ENCODE data around the gene CRIP2.

GRCh38 chr14:105484069-105484996, 9.7 kb downstream of the CRIP2 start:
- TF ChIP-seq POLR2A (IDR thresholded peaks at IDR 0.05; ENCODE audit: control extremely low read depth in 1 of 2, low read depth in 2 of 2, low read length in 2 of 2) = no peak
- TF ChIP-seq EZH2 (IDR thresholded peaks at IDR 0.05; ENCODE audit: low read depth, low read length, severe bottlenecking) = no peak
- no peak for TF ChIP-seq POLR2AphosphoS5 (IDR thresholded peaks at IDR 0.05; ENCODE audit: low read depth, low read length)
- TF ChIP-seq, protein P1, sequence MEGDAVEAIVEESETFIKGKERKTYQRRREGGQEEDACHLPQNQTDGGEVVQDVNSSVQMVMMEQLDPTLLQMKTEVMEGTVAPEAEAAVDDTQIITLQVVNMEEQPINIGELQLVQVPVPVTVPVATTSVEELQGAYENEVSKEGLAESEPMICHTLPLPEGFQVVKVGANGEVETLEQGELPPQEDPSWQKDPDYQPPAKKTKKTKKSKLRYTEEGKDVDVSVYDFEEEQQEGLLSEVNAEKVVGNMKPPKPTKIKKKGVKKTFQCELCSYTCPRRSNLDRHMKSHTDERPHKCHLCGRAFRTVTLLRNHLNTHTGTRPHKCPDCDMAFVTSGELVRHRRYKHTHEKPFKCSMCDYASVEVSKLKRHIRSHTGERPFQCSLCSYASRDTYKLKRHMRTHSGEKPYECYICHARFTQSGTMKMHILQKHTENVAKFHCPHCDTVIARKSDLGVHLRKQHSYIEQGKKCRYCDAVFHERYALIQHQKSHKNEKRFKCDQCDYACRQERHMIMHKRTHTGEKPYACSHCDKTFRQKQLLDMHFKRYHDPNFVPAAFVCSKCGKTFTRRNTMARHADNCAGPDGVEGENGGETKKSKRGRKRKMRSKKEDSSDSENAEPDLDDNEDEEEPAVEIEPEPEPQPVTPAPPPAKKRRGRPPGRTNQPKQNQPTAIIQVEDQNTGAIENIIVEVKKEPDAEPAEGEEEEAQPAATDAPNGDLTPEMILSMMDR (IDR thresholded peaks at IDR 0.05; ENCODE audit: control extremely low read depth in 1 of 3, insufficient read depth in 1 of 3, low read depth in 1 of 3, low read length in 3 of 3) = no peak
- no peak for TF ChIP-seq SP2 (IDR thresholded peaks at IDR 0.05; ENCODE audit: low read length)
- TF ChIP-seq CHD2 (IDR thresholded peaks at IDR 0.05; ENCODE audit: low read length) = no peak
- TF ChIP-seq MAX (IDR thresholded peaks at IDR 0.05) = no peak
- TF ChIP-seq NRF1 (IDR thresholded peaks at IDR 0.05; ENCODE audit: low read depth, low read length) = no peak
